Subcutaneous adipose tissue (tissue), 4 donors: ENCODE data around the gene NEGR1. TPM values are rescaled to one million over a fixed set of nuclear protein-coding genes. Genes with fewer than 3 reads are reported as not detected.

ENCODE experiments used
- CTCF ChIP-seq: fragments of 450-650 bp; IDR thresholded peaks from one replicate; pipeline ENCODE4 v1.5.1; 2016; ENCODE audit warnings: low read depth, mild to moderate bottlenecking, control low read depth, antibody characterized with exemption, moderate library complexity
- total RNA-seq, 4 donors: library from RNA; depleted of rRNA; stranded (reverse); fragments of >200 nt; gene quantifications; one replicate each; pipeline ENCODE4 v1.1.0, GENCODE V29; 2016

Gene NEGR1
- total RNA-seq, 4 donors from 2014 or later, result 18.6 to 42.9 (median 35.3) TPM

GRCh38 chr1:71413441-71414175 lies 868.7 kb downstream of the NEGR1 start:
- TF ChIP-seq CTCF, result no peak

- TF ChIP-seq CTCF, result no peak
Measured at GRCh38 chr1:71400050-71400449, 882.3 kb downstream of the NEGR1 start.

GRCh38 chr1:71399594-71399993 lies 882.7 kb downstream of the NEGR1 start:
- no peak for TF ChIP-seq CTCF

- no peak for TF ChIP-seq CTCF
Measured at GRCh38 chr1:71393301-71393700, 889.0 kb downstream of the NEGR1 start.

- no peak for TF ChIP-seq CTCF
Measured at GRCh38 chr1:71390518-71390917, 891.8 kb downstream of the NEGR1 start.

GRCh38 chr1:71377886-71378285 lies 904.5 kb downstream of the NEGR1 start:
- no peak for TF ChIP-seq CTCF

- TF ChIP-seq CTCF, result no peak
Measured at GRCh38 chr1:71372496-71372895, 909.8 kb downstream of the NEGR1 start.
